NT2/D1 (cell line): ENCODE measurements around the gene LGALS9.

Source experiments
- YY1 ChIP-seq: IDR thresholded peaks from 2 replicates; pipeline ENCODE4 v1.6.1; 2011; ENCODE audit not compliant: insufficient read length, insufficient read depth
- ZNF274 ChIP-seq: IDR thresholded peaks from 2 replicates; pipeline ENCODE4 v1.6.1; 2011; ENCODE audit warnings: mild to moderate bottlenecking, low read depth, low read length

DNA sequence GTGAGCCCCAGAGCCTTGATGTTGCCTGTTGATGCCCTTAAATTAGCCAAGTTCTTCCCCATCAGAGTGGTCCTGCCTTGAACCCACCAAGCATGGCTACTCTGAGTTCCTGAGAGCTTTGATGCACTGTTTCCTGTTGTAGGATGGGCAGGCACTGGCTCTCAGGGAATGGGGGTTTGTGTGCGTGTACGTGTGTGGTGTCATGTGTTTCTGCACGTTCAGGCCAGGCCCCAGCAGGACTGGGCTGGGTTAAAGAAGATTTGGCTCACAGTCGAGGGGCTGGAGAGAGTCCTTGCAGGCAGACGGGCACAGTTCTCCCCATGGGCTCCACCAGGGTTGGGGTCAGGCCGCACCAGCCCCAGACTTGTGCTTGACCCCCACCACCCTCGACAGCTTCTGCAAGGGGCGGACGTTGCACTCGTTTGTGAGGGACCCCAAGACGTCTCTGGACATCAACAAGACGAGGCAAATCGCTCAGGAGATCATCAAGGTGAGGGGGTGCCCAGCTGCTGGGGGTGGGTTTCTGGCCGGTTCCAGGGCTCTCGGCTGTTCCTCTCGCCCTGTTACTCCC, 23.4 kb upstream of the LGALS9 start:
- TF ChIP-seq ZNF274 = no peak
- TF ChIP-seq YY1 = no peak
